HG03095 (cell line): ENCODE results near the gene SYNE1.
"Not testable (repeated sequence)": the region's sequence is repeated elsewhere in the genome, so short reads cannot be mapped to it uniquely, and the experiment has no call there.

Experiments
- ATAC-seq: cut with Tn5 transposase; IDR thresholded peaks from one replicate; pipeline ENCODE4 v1.9.1; 2021; ENCODE audit warnings: moderate library complexity; ENCODE audit not compliant: unreplicated experiment

Gene SYNE1

DNA sequence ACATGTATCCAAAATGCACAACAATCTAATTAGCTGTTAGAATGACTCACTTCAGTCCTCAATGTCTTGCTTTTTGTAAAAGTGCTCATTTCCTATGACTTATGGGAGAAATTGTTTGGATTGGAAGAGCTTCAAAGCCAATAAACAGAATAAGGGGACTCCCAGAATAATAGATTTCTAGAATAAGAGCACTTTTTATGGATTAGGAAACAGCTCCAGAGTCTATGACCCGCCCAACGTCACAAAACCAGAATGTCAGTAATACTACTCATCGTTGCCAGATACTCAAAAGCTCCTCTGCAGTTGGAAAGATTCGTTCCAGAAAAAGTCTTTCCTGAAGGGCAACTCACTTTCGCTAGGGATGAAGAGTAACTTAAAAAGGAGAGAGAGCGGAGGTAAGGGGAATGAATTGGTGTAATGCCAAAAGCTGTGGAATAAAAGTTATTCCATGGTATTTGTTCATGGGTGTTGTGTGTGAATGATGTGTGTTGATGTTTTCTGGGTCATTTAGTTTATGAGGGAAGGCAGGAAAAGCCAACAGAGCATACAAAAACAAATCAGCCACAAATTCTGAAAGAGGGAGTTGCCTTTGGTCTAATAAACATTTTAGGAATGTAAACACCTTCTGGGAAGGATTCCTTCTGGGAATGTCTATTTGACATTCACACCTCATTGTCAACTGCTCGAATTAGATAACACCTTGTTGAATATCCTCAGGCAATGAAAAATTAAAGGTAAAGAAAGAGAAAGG, 64.6 kb downstream of the SYNE1 start:
- no peak for ATAC-seq

DNA sequence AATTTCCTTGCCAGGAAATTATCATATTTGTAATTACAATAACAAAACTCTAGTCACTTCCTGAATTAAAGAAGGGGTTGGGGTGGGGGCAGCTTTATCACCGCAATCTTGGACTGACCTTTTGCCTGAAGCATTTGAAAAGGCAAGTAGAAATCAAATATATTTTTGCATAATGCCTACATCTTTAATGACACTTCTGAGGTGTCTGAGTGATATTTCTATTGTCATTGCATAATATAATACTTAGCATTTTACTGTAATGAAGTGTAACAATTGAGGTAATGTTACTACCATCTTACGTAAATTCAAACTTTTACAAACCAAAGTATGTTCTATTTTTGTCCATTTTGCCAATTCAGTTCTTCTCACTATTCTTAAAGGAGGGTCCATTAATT, 65.2 kb downstream of the SYNE1 start:
- ATAC-seq, result no peak

DNA sequence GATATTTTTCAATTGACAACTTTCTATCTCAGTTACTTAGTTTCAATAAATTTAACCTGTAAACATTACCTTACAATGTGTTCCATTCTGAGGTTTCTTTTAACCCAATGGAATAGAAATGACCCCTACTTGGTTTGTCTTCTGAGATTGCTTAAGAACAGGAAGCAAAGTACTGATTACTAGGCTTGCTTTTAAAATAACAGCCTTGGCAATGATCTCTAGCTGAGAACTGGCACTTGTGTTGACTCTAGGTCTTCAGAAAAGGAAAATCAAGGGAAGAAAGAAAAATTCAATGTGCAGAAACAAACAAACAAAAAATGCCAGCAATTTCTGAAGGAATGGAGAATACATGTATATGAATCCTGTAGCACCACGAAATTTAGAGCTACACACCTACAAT, 66.1 kb downstream of the SYNE1 start:
- ATAC-seq, result no peak

DNA sequence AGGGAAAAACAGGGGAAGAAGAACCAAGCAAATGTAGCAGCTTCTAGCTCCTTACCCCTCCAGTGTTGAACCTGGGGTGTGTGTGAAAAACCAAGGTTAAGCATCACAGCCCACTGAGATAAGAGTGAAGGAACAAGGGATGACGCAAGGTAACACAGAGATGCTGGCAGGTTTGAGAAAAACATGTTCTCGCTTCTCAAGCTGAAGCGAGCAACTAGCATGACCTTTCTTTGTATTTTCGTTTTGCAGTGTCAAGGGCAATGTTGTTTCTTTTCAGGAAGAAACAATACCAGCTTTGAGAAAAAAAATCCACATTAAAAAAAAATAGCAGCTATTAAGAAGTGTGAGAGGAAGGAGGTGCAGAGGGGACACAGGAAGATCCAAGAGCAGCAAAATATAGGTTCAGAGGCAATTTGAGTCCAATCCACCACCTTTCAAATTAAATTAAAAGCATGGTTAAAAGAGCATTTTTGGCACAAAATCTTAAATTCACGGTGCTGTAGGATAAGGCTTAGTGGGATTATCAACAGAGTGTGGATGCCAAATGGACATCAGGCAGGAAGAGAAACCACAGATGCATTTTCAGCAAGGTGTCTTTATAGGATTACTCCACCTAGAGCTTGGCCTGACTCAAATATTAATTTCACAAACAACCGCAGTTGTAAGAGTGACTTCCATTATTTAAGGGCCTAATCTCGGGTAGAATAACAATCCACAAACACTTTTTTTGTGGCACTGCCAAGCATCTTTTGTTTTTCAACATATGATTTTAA, 70.9 kb downstream of the SYNE1 start:
- no peak for ATAC-seq

DNA sequence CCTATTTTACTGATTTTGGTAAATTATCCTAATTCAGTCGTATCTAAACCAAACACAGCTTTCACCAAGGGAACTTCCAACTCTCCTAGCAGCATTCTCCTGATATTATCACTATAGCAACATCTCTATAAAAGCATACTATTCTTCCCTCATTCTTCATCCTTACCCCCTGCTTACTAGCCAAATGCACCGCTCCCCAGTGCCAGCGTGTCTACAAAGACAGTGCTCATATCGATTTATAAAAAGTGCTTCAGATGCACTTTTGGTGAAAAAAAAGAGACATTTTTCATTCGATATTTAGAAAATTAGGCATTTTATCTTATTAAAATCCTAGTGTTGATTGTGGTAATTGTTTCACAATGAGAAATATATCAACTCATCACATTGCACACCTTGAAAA, 74.0 kb downstream of the SYNE1 start:
- no peak for ATAC-seq

DNA sequence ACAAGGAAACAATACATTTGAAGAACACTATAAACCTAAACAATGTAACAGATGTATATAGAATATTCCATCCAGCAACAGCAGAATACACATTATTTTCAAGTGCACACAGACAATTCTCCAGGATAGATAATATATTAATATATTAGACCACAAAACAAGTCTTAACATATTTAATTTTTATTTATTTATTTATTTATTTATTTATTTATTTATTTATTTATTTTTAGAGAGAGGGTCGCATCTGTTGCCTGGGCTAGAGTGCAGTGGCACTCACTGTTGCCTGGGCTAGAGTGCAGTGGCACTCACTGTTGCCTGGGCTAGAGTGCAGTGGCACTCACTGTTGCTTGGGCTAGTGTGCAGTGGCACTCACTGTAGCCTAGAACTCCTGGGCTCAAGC, 78.4 kb downstream of the SYNE1 start:
- not testable (repeated sequence) for ATAC-seq

DNA sequence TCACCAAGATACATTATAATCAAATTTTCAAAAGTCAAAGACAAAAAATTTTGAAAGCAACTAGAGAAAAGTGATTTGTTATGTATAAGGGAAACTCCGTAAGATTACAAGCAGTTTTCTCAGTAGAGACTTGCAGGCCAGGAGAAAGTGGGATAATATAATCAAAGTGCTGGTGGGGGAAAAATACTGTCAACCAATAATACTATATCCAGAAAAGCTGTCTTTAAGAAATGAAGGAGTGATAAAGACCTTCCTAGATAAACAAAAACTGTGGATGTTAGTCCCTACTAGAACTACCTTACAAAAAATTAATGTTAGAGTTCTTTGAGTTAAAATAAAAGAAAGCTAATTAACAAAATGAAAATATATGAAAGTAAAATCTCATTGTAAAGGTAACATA, 79.7 kb downstream of the SYNE1 start:
- no peak for ATAC-seq

DNA sequence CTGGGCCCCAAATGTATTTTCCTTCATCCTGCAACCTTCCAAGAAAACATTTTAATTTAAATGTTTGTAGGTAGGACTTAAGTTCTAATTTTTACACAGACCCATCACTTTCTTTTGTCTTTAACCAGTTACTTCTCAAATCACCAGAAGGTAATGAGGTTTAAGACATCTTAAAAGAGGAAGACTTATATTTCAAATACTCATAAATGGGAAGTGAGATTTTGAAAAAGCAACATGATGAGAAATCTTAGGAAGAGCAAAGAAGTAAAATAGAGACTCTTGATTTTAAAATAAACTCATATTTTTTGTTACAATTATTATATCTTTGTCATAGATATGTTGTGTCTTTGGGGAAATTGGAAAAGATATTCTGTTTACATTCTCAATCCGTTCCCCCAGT, 82.3 kb downstream of the SYNE1 start:
- no peak for ATAC-seq

DNA sequence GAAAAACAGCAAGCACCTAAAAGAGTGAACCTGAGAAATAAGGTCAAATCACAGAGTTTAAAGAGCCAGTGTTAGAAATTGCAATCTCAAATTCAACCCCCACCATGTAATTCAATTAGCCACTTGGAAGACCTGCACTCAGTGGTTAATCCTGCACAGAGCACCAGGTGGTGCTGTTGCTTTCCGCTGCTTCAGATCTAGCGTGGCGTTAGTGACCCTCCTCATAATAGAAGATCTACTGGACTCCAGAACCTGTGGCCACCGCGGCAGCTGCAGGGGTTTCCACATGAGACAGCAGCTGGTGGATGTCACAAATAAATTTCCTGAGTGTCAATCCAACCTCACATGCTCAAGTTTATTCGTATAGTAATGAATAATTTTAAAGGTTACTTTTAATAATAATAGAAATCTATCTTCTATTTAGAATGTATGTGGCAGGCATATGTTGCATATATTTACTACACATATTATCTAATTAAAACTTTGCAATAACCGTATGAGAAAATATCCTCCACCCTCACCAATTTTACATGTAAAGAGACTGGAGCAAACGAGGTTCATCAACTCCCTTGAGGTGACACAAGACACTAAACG, 84.4 kb downstream of the SYNE1 start:
- ATAC-seq, result peak; percentile 97

DNA sequence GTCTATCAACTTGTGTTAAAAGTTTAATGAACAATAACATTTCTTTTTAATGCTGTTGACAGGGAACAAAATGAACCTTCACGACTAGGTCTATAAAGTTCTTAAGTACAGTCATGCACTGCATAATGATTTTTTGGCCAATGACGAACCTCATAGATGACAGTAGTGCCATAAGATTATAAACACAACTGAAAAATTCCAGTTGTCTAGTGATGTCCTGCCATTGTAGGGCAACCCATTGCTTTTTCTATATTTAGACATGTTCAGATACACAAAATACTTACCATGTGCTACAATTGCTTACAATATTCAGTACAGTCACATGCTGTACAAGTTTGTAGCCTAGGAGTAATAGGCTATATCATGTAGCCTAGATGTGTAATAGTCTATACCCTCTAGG, 93.6 kb downstream of the SYNE1 start:
- no peak for ATAC-seq

DNA sequence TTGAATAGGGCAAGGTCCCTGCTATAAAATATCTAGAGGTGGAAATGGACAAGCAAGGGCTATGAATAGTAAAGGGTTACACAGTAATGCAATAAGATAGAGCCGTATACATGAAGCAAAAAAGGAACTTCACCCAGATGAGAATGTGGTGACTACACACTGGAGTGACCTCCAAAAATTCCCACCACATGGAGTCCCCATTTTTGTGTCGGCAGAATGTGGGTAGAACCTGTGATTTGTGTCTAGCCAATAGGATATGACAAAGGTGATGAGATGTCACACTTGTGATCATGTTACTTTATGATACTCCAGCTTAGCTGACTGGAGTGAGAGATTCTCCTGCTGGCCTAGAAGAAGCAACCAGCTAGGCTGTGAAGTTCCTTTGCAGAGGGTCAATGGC, 96.8 kb downstream of the SYNE1 start:
- ATAC-seq, result no peak

DNA sequence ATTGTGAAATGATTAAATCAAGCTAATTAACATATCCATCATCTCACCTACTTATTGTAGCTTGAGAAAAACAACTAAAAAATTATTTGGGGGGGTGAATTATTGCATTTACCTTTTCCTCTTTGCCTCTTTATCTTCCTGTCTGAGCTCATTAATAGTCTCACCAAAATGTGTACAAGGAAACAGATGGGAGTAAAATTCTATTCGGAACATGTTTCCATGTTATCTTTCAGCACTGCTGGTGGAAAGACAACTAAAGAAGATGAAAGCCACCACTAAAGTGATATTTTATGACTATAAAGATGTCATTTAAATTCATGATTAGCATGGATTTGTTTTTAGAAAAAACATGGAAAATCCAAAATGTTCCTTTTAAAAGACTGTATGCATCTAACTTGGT, 102.6 kb downstream of the SYNE1 start:
- ATAC-seq, result no peak

DNA sequence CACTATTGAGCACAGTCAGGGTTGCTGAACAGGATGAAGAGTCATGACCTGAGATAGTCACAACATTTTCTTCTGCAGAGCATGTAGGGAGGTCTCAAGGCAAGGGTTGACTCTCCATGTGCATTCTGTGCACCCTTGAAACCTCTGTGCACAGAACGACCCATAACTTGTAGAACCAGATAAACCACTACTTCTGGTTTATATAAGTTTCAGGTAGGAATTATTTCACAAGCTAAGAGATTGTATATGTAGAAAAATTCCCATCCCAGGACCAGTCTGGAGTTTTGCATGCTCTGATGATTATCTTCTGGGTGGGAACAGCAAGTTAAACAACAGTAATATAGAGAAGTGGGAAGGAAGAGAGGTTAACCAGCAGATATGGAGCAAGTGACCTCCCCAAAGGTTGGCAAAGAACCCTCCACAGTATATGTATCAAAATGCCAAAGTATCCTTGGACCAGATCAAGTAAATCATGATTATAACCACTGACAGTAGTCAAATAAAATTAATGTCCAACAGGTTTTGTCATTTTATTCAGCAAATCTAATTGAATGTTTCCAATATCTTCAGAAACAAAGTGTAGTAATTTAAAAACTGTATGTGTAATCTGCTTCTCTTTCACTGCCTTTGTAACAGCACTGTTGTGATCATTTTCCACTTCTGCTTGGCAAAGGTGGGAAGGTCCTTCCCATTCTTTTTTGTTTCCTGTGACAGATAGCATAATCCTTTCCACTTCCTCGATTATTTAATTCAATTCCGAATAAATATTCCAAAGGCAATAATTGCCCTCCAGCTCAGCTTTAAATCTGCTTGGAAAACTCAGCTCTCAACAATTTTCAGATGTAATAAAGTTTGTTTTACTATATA, 104.4 kb downstream of the SYNE1 start:
- ATAC-seq, result no peak

DNA sequence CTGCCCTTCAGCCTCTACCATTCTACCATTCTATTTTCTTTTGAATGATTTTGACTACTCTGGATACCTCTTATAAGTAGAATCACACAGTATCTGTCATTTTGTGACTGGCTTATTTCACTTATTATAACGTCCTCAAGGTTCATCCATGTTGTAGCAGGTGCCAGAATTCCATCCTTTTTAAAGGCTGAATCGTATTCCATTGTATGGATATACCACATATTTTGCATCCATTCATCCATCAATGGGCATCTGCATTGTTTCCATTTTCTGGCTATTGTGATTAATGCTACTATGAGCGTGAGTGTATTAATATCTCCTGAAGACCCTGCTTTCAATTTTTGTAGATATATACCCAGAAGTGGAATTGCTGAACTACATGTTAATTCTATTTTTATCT, 105.5 kb downstream of the SYNE1 start:
- ATAC-seq, result no peak

DNA sequence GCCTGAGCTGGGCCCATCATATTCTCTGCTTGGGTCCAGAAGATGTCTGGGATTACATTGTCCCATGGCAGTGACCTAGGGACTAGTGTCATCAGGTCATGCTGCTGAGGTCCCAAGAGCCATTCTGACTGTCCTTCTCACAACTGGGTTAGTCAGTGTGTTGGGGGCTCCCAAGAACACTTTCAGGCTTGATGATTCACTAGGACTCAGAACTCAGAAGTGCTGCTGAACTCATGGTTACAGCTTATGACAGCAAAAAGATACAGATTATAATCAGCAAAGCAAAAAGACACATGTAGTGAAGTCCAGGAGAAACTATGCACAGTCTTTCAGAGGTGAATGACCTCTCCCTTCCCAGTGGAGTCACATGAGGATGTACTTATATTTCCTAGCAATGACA, 107.8 kb downstream of the SYNE1 start:
- ATAC-seq, result no peak

DNA sequence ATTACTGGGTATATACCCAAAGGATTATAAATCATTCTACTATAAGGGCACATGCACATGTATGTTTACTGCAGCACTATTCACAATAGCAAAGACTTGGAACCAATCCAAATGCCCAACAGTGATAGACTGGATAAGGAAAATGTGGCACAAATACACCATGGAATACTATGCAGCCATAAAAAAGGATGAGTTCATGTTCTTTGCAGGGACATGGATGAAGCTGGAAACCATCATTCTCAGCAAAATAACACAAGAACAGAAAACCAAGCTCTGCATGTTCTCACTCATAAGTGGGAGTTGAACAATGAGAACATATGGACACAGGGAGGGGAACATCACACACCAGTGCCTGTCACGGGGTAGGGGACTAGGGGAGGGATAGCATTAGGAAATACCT, 123.0 kb downstream of the SYNE1 start:
- ATAC-seq, result not testable (repeated sequence)

DNA sequence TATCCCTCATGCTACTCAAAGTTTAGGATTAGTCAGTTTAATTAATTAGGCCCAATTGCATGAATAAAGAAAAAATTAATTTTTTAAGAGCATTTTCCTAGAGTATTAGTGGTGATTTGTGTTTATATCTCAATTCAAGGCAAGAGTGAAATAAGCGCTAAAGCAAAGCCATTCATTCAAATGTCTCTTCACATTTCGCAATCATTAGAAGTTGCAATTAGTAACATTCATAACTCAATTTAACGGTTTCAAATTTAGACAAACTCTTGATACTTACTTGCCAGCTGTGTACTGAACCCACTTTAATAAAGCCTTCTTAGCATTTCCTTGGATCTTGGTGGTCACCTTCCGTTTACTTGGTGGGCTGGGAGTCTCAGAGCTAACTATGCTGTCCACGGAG, 127.2 kb downstream of the SYNE1 start:
- ATAC-seq, result no peak

DNA sequence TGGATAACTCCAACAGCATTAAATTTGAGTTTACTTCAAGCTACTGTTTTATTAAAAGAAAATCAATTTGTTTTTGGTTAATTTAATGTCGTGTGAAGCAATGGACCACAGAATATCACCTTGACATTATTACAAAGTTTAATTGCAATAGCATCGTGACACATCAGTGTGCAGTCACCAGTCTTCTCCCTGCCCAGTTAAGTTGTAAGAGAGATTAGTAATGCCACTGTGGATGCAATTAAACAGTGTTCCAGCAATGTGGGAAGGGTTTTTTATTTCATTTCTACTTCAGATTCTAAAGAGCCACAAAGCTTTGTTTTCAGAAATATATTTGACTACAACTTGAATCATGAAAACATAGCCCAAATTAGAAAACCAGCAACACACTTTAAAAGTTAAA, 128.7 kb downstream of the SYNE1 start:
- ATAC-seq, result no peak

DNA sequence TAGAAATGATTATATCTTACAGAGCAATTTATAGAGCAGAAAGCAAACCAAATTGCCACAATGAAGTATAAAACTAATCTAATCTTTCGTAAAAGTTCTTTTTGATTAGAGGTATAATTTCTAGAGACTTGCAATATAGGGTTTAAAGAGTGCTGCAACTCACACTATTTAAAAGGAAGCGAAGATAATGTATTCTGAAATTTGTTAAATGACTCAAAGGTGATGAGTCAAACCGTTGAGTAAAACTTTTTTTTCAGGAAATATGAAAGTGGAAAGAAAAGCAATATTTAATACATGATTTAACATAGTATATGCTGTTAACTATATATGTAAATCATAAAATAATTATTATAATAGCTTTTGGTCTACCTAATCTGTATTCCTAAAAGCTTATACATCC, 133.6 kb downstream of the SYNE1 start:
- no peak for ATAC-seq

DNA sequence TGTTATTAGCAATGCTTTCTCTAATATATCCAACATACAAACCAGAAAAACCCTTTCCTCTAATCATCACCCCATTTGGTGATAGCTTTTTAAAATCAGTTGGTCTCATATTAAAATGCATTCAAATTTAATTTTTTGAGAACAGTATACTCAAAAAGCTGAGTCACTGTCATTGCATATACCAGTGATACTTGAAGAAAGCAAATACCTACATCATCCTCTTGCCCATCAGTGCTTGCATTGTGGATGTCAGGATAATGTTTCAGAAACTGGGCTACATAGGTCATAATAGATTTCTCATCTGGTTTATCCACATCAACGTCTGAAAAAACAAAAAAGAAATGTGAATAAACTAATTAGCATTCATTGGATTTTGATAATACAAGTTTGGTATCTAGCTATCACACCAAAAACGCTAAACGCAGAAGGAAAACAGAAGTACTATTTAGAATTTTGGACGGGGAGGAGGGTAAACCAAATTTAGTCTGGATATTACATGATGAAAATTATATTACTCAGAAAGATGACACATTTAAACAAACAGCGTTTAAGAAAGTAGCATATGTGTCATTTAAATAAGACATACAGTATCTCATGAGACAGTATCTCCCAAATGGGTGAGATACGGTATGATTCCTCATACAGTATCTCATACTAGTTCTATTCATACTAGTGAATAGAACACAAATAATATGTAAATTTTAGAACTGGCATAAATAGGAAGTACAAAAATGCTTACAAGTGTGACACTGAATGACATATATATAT, 134.6 kb downstream of the SYNE1 start:
- no peak for ATAC-seq

DNA sequence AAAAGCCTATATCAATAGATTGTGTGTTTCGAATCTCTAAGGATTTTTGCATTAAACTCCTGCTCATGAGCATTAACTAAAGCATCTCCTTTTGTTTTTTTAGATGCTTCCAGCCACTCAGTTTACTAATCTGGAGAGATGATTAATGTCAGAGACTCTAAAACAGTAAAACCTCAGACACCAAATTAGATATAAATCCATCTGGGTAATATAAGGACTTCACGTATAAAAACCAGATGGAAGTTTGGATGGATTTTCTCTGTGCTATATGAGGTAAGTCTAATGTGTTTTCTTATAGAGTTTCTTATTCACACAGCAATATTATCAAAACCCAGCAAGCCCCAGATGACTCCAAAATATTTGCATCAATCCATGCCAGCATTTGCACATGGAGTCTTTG, 137.2 kb downstream of the SYNE1 start:
- no peak for ATAC-seq
